Stimulated activated CD8-positive, alpha-beta memory T cell treated with anti-CD3 and anti-CD28 coated beads, Interleukin-7, amount 100 ng/mL, for 24 hours (primary cell): ENCODE results near the gene BLID.

Experiments used
- DNase-seq: peaks from one replicate; pipeline ENCODE4 v3.0.0-alpha.2; 2020; ENCODE audit warnings: low read depth

The BLID gene

DNA sequence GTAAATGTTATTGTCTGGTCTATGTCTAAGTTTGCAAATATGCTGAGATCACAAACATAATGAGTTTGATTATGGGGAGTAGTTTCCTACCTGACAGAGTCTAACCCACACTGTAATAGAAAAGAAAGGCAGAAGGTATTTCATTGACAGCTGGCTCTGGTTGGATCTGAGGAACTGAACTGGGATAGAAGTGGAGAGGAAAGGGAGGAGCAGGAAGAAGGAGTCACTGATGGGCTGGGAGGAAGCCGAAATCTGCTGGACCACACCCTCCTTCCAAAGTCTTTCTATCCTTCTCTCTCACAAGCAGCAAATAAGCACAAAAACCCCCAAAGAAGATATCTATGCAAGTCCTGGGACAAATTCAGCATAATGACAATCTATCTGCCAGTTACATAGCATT lies 11.7 kb downstream of the BLID start:
- DNase-seq, result no peak

DNA sequence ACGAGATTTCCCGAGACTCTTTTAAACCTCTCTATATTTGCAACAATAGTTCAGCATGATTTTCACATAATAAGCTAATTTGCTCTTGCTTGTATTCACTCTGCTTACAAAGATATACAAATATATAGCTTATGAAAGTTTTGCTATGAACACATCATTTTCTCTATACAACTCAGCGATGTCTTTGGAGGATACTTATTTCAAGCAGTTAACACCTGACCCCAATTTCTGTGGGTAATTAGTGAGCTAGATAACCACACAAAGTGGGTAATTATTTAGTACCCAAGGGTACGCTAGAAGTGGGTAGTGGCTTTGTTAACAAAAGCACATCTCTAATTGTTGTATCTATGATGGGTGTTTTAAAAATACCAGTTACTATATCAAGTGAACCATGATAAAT lies 12.3 kb downstream of the BLID start:
- DNase-seq, result no peak

DNA sequence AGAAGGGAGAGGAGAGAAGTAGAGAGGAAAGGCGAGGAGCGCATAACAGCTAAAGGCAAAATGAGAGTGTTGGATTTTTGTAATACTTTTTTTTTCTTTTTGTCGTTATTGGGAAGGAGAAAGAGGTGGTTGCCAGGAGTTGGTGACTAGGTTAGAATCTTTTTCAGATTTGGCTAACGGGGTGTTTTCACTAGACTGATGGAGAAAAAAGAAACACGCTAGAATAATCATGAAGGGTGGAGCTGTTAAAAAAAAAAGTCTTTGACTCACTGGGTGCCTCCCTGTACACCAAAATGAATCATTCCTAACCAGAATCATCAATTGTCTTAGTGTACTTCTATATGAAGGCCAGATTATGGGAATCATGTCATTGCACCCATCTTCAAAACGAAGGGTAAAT lies 12.7 kb downstream of the BLID start:
- DNase-seq, result no peak

DNA sequence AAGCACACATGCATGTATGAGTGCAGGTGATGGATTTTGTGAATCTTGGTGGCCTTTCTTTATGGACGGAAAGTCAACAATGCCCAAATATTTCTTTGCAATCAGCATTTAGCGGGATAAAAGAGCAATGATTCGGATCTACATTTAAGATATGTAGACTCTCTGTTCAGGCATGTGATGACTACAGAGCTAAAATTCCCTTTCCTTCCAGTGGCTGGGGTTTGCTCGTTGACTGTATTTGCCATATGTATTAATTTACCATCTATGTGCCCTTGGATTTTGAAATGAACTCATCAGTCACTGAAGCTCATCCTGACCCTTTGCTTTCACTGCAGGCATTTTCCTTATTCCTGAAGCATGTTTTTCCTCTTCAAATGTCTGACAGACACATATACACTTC lies 13.6 kb downstream of the BLID start:
- DNase-seq, result no peak

- no peak for DNase-seq
Observed at GRCh38 chr11:122101625-122102291, 14.3 kb downstream of the BLID start.

- DNase-seq, result no peak
Observed at GRCh38 chr11:122100756-122101080, 15.3 kb downstream of the BLID start.

DNA sequence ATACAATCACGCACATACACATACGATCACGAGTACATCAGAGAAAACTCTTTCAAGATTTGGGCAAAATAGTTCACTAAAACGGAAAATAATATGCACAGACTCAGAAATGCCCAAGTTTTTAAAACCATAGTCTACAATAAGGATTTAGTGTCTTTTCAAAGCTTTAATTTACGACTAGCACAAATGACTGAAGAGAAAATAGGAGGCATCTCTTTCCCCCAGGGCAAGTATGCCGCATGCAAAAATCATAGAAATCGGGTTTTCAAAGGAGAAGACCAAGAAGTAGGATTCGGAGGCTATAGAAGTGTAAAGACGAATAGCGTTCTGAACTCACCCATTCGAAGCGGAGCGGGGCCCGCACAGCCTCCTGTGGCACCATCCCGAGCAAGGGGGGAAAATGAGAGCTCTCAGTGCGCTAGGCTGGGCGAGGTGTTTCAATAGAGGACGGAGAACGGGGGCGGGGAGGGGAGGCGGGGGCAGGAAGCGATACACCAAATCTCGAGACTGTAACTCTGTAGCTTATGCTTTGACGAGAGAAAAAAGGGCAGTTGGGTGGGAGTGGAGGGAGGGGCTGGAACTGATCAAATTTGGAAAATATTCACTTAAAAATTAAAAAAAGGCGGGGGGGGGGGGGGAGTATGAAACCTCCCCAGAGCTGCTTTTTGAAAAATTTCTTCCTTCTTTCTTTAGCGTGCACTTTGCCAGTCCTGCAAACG lies 15.8 kb downstream of the BLID start:
- DNase-seq, result no peak

DNA sequence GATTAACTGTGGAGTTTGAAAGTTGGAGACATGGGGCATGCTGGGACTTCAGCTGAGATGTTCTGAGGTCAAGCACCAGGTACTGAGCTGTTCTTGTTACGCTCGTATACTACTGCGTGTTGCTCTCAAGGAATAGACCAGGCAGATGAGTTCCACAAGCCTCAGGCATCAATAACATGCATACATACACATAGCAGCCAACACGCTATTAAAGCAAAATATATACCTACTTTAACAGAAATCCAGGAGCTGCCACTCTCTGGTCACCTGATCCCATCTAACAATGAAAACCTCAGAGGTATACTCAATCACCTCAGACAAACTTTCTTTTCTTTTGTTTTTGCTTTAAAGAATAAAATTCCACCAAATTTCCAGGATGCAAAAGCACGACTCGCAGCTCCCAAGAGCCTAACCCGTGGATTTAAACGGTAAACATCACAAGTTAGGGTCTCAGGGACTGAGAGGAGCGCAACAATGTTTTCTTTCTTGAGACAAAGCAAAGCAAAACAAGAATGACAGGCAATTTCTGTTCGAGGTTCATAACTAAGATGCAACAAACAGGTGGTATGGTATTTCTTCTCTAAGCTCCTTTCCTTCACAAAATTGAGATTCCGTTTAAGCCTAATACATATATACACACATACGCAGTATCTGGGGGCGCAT lies 16.5 kb downstream of the BLID start:
- no peak for DNase-seq

GRCh38 chr11:122098261-122098980 lies 17.6 kb downstream of the BLID start:
- no peak for DNase-seq

GRCh38 chr11:122097419-122098001 lies 18.5 kb downstream of the BLID start:
- no peak for DNase-seq

DNA sequence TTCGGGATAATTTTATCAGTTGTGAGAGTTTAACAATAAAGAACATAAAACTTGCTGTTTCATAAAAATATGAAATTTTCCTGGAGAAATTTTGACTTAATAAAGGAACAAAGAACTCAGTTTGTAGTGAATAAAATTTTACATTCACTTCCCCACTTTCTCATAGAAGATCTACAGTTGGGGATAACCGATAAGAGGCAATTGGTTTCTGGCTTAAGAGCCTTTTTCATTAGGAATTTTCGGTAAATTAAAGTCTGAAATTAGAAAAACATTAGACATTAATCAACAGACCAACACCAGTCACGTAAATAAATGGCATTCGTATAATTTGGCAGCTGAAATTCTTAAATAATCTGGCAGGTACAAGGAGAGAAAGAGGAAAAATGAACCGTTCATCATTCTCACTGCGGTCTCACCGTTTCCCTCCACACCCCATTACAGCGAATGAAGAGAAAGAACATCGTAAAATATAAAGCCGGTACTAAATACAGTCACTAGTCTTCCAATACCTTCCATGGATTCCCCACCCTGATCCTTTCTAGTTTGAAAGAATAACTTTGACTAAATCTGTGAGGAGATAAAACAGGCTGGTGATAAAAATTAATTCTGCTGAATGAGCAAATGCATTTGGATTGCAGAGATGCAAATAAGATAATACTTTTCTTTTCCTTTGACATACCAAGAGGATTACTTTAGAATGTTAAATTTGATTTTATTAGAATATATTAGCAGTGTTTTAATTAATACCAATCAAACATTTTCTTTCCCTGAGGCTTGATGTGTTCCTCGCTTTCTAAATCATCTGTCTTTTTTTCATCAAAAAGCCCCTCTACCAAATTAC lies 19.5 kb downstream of the BLID start:
- no peak for DNase-seq

DNA sequence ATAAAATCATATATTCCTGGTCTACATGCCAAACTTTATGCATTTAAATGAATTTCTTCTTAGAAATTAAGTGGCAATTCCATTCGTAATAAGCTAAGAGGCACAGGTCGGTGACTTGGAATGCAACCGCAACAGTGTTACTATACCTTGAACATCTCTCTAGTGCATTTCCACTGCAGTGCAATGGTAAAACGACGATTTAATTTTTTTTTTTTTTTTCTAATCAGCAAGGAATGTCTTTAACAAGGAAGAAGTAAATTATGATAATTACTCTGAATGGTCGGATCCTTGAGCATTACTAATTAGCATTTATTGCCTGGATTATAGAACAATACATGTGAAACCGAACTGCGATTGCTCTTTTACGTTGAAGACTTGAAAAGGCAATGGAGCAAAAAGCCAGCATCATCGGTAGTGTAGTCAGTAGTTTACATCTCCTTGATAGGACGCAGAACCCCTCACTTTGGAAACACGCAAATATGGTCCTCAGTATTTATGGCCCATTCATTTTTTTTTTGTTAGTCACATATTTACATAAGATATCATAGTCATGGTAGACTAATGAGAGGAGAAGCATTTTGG lies 20.2 kb downstream of the BLID start:
- DNase-seq, result no peak

- no peak for DNase-seq
Observed at GRCh38 chr11:122094836-122095235, 21.2 kb downstream of the BLID start.

GRCh38 chr11:122093731-122094275 lies 22.2 kb downstream of the BLID start:
- DNase-seq, result no peak

GRCh38 chr11:122091835-122092234 lies 24.2 kb downstream of the BLID start:
- no peak for DNase-seq

DNA sequence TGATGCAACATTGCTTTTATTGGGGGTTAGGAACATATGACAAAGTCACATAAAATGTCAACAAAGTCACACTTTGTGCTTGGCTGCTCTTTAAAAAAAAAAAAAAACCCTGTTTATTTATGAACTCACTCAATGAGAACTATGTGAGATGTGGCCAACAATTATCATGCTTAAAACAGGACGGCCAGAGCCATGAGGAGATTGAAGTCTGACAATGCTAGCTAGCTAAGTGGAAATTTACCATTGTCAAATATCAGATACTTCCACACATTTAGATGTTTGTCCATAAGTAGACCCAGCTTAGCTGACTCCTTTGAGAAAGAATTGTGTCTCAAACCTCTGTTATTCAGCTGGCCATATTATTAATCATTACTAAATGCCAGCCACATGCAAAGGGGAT lies 26.9 kb downstream of the BLID start:
- no peak for DNase-seq

GRCh38 chr11:122085712-122086111 lies 30.3 kb downstream of the BLID start:
- DNase-seq, result no peak

GRCh38 chr11:122085264-122085663 lies 30.8 kb downstream of the BLID start:
- DNase-seq, result no peak

GRCh38 chr11:122082205-122082604 lies 33.8 kb downstream of the BLID start:
- DNase-seq, result no peak

DNA sequence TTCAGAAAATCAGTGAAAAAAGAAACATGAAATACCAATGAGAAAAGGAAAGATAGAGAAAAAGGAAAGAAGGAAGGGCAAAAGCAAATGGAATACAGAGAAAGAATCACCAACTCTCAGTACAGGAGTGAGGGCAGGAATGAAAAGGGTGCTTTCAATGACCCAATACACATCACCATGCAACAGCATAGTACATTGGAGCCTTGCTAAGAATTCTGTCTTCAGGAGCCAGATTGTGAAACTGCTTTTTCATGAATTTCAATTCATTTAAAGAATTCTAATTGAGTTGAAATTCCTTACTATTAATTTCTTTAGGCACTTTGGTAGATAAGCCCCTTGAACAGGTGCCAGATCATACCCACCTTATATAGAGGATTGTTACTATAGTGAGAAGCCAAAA lies 34.9 kb downstream of the BLID start:
- DNase-seq, result no peak

GRCh38 chr11:122077459-122077858 lies 38.6 kb downstream of the BLID start:
- no peak for DNase-seq
